Measurements from ENCODE around the gene IGSF3.

GRCh38 chr1:116704278-116704677 is 36.7 kb upstream of the IGSF3 start:
- TF ChIP-seq EZH2 (IDR thresholded peaks at IDR 0.05; ENCODE audit: low read length, missing control alignments) (no peak), CTCF (conservative IDR thresholded peaks at IDR 0.05 in 1 of 2, IDR thresholded peaks at IDR 0.05 in 1 of 2; ENCODE audit: low read depth in 1 of 2, low read length in 2 of 2) (no peak)
